Endometrial microvascular endothelial cells (primary cell): ENCODE data around the gene DPH5. TPM values are rescaled to one million over a fixed set of nuclear protein-coding genes. Genes with fewer than 3 reads are reported as not detected.

ENCODE experiments used
- in situ Hi-C: cut with HindIII; loops from 2 replicates; pipeline ENCODE4 v1.10.0; 2017; ENCODE audit warnings: low sequenced_read_pairs, low pct_unique_long_range_greater_than_20kb; ENCODE audit errors: inconsistent ontology term
- total RNA-seq: library from RNA; depleted of rRNA; stranded (reverse); fragments of >200 nt; gene quantifications from one replicate; pipeline ENCODE4 v1.2.3, GENCODE V29; 2015; ENCODE audit errors: inconsistent ontology term

Gene DPH5
- total RNA-seq, 1 donor from 2014 or later: 45.7 TPM

DNA sequence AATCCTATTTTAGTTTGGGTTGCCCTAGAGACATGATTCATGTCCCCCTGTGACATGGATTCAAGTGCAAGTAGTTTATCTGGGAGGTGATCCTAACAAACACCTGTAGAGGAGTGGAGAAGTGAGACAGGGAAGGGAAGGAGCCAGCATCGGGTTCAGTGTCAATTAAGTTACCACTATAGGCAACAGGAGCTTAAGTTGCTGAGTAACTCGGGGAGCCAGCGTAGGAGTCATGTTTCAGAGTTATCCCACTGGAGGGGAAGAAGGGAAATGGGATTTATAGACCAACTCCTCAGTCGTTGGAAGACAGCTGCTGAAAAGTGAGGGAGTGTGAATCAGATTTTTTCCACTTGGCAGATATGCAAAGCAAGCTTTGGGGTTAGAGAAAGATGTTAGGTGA lies 74.8 kb downstream of the DPH5 start:
- in situ Hi-C loops: no loop called here

DNA sequence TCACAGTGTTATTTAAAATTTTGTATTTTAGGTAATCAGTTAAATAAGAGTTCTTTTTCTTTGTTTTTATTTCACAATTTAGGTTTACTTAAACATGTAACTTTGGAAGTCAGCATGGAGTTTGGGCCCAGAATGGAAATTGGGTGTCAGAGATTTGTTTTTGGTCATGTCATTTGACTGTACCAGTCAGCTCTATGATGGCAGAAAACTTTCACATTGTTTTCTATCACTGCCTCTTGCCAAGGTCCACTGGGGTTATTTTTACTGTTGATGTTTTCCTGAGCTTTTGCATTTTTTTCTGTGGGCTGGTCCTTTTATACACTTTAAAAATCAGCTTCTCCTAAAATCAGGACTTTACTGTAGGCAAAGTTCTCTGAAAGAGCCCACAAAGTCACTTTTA lies 75.2 kb downstream of the DPH5 start:
- in situ Hi-C loops: no loop called here

DNA sequence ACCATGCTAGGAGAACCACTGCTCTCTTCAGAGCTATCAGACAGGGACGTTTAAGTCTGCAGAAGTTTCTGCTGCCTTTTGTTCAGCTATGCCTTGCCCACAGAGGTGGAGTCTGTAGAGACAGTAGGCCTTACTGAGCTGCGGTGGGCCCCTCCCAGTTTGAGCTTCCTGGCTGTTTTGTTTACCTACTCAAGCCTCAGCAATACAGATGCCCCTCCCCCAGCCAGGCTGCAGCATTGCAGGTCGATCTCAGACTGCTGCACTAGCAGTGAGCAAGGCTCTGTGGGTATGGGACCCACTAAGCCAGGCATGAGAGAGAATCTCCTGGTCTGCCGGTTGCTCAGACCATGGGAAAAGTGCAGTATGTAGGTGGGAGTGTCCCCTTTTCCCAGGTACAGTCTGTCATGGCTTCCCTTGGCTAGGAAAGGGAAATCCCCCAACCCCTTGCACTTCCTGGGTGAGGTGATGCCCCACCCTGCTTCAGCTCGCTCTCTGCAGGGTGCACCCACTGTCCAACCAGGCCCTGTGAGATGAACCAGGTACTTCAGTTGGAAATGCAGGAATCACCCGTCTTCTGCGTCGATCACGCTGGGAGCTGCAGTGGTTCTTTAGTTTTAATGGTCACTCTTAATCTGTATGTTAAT lies 75.9 kb downstream of the DPH5 start:
- in situ Hi-C loops: loop anchor here (25.0 kb wide), 1 partner anchor 188 kb away; no protein-coding TSS in a partner anchor

DNA sequence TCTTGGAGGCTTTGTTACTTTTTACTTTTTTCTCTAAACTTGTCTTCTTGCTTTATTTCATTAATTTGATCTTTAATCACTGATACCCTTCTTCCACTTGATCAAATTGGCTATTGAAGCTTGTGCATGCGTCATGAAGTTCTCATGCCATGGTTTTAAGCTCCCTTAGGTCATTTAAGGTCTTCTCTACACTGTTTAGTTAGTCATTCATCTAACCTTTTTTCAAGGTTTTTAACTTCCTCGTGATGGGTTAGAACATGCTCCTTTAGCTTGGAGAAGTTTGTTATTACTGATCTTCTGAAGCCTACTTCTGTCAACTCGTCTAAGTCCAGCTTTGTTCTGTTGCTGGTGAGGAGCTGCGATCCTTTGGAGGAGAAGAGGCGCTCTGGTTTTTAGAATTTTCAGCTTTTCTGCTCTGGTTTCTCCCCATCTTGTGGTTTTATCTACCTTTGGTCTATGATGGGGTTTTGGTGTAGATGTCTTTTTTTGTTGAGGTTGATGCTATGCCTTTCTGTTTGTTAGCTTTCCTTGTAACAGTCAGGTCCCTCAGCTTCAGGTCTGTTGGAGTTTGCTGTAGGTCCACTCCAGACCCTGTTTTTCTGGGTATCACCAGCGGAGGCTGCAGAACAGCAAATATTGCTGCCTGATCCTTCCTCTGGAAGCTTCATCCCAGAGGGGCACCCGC lies 76.7 kb downstream of the DPH5 start:
- in situ Hi-C loops: loop anchor here (25.0 kb wide), 1 partner anchor 188 kb away; no protein-coding TSS in a partner anchor

DNA sequence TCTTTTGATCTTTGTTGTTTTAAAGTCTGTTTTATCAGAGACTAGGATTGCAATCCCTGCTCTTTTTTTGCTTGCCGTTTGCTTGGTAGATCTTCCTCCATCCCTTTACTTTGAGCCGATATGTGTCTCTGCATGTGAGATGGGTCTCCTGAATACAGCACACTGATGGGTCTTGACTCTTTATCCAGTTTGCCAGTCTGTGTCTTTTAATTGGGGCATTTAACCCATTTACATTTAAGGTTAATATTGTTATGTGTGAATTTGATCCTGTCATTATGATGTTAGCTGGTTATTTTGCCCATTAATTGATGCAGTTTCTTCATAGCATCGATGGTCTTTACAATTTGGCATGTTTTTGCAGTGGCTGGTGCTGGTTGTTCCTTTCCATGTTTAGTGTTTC lies 77.8 kb downstream of the DPH5 start:
- in situ Hi-C loops: loop anchor here (25.0 kb wide), 1 partner anchor 189 kb away; no protein-coding TSS in a partner anchor

DNA sequence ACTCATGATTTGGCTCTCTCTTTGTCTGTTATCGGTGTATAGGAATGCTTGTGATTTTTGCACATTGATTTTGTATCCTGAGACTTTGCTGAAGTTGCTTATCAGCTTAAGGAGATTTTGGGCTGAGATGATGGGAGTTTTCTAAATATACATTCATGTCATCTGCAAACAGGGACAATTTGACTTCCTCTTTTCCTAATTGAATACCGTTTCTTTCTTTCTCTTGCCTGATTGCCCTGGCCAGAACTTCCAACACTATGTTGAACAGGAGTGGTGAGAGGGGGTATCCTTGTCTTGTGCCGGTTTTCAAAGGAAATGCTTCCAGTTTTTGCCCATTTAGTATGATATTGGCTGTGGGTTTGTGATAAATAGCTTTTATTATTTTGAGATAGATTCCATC lies 79.5 kb downstream of the DPH5 start:
- in situ Hi-C loops: loop anchor here (25.0 kb wide), 1 partner anchor 191 kb away; no protein-coding TSS in a partner anchor

DNA sequence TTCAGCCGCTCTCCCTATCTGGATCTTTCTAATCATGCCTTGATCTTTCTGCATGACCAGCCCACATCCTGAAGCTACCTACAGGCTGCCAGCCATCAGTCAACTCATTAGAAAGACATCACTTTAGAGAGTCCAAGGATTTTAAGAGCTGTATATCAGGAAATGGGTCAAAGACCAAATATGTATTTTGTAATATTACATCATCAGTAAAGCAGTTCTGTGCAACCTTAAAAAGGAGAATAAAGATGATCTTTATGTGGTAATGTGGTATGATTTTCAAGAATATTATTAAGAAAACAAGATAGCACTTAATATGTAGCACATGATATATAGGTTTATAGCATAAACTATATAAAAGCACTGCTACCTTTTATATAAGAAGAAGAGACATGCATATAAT lies 82.1 kb downstream of the DPH5 start:
- in situ Hi-C loops: loop anchor here (25.0 kb wide), 1 partner anchor 194 kb away; no protein-coding TSS in a partner anchor

DNA sequence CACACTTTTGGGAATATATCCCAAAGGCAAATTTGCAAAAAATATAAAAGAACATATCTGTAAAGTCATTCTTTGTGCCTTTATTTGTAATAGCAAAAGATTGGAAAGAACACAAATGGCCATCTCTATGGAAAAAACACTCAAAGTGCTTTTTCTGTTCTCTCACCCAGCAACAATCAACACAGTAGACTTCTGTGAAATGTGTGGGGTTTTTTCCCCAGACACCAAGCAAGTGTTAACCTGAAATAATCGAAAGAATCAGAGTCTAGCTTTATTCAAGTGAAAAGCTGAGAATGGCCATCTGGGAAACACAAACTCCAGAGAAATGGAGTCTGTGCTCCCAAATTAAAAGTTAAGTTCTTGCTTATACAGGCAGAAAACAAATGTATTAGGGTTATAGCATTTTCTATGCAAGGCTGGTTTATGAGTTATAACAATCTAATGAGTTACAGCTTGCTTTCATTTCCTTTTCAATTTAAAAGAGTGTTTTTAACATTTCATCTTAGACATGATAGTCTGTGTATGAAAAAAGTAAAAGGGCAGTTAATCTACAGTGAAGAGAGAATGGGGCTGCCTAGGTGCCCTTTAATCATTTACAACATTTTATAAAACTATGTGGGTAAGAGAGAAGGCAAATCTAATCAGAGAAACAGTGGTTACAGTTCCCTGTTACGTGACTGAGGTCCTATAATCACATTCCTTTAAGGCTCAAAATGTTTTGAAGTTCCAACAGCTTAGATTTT lies 83.1 kb downstream of the DPH5 start:
- in situ Hi-C loops: loop anchor here (25.0 kb wide), 1 partner anchor 195 kb away; no protein-coding TSS in a partner anchor

DNA sequence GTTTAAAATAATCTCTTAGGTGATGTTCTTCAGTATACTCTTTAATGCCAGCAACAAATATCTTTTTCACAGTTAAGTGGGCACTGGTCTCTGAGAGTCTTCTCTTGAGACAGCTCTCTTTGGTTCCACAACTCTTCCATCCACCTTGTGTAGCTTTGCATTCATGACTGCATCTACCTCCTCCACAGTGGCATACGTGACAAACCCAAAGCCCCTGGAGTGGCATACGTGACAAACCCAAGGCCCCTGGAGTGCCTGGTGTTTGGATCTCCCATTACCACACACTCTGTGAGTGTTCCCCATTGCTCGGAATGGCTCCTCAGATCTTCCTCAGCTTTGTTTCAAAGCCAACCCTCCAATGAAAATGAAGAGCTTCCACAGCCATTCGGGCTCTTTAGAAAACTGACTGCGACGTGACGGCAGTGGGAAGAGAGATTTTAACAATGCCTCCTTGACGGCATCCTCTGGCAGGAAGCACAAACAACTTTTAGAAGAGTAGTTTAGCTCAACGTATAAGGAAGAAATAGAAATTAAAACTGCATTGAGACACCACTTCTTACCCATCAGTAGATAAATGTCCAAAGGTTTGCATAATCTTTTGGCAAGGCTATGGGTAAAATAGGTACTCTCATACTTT lies 83.9 kb downstream of the DPH5 start:
- in situ Hi-C loops: loop anchor here (25.0 kb wide), 1 partner anchor 196 kb away; no protein-coding TSS in a partner anchor

DNA sequence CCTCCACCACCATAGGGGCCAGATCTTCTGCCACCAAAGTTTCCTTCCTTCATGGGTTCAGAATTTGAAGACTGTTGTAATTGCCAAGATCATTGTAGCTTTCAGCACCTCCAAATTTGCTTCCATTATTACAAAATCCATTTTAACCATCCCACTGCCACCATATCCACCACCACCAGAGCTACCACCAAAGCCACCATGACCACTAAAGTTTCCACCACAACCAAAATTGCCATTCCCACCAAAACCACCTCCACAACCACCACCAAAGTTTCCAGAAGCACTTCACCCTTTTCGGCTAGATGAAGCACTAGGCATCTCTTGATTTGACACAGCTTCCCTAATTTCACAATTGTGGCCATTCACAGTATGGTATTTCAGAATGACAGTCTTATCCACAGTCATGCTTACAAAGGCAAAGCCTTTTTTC lies 84.5 kb downstream of the DPH5 start:
- in situ Hi-C loops: loop anchor here (25.0 kb wide), 1 partner anchor 196 kb away; no protein-coding TSS in a partner anchor

Other genes starting within 250 kb of the DPH5 start
- gene EXTL2, start 130.9 kb downstream of the DPH5 start, total RNA-seq: 23.4 TPM
- gene SLC30A7, start 129.7 kb downstream of the DPH5 start, total RNA-seq: 43.2 TPM
- gene S1PR1, start 211.2 kb upstream of the DPH5 start, total RNA-seq: 332 TPM